Peyer's patch (tissue), 4 donors: ENCODE data around the gene FNDC3B. TPM values are rescaled to one million over a fixed set of nuclear protein-coding genes. Genes with fewer than 3 reads are reported as not detected.
"Not testable (repeated sequence)": the region's sequence is repeated elsewhere in the genome, so short reads cannot be mapped to it uniquely, and the experiment has no call there.

Experiments used
- DNase-seq, 3 donors: peaks; one replicate each; pipeline ENCODE4 v3.0.0-alpha.2; 2017 to 2019
- H3K27ac ChIP-seq, 4 donors: fragments of 200-600 bp; sonication (generic); one replicate each; pipeline ENCODE4 v1.5.1; 2016 to 2019
- H3K27me3 ChIP-seq, 2 donors: fragments of 200-600 bp; sonication (generic); one replicate each; pipeline ENCODE4 v1.5.1; 2019
- H3K36me3 ChIP-seq, 3 donors: fragments of 200-600 bp; sonication (generic); one replicate each; pipeline ENCODE4 v1.5.1; 2016 to 2019
- H3K4me1 ChIP-seq, 4 donors: fragments of 200-600 bp; sonication (generic); one replicate each; pipeline ENCODE4 v1.5.1; 2016 to 2019
- H3K4me3 ChIP-seq, 4 donors: fragments of 200-600 bp; sonication (generic); 1 replicate in 3 of 4; 2 replicates in 1 of 4; pipeline ENCODE4 v1.5.1; 2016 to 2019; ENCODE audit warnings: mild to moderate bottlenecking in 1 of 4
- H3K9me3 ChIP-seq, 4 donors: fragments of 200-600 bp; sonication (generic); one replicate each; pipeline ENCODE4 v1.5.1; 2016 to 2019; ENCODE audit warnings: mild to moderate bottlenecking in 1 of 4
- CTCF ChIP-seq, 6 experiments: fragments of 450-650 bp in 4 of 6; fragments of 200-600 bp in 2 of 6; sonication (generic) in 1 of 6; IDR thresholded peaks; one replicate each; pipeline ENCODE4 v1.5.1; 2017 to 2019; ENCODE audit warnings: antibody characterized with exemption in 6 of 6, mild to moderate bottlenecking in 3 of 6, moderate library complexity in 1 of 6
- POLR2A ChIP-seq, 2 donors: fragments of 450-650 bp; IDR thresholded peaks; one replicate each; pipeline ENCODE4 v1.5.1; 2017; ENCODE audit warnings: antibody characterized with exemption in 2 of 2, mild to moderate bottlenecking in 2 of 2, moderate library complexity in 2 of 2
- total RNA-seq, 4 donors: library from RNA; depleted of rRNA; stranded (reverse); fragments of >200 nt; gene quantifications; one replicate each; pipeline ENCODE4 v1.1.0, GENCODE V29; 2016

Gene FNDC3B
- 10 to 100 TPM; 28.7 to 74.3 (median 54.6) TPM for total RNA-seq

- TF ChIP-seq POLR2A (IDR thresholded peaks at IDR 0.05) (peak; percentile 73 to 89), CTCF (IDR thresholded peaks at IDR 0.05) (peak in 2 of 6 experiments; percentile 7 to 9)
- DNase-seq = peak; percentile 87 to 96 (median 91)
- peaks cover 0 to 12% (median 0%) of the 10 kb centered on the region in 4 donors for H3K4me1 ChIP-seq
- no peaks in the 10 kb centered on the region for H3K27me3 ChIP-seq
- H3K4me3 ChIP-seq = peak within 1 kb of the TSS; percentile 68 to 91 (median 88)
- H3K27ac ChIP-seq = peak within 1 kb of the TSS; percentile 86 to 95 (median 92)
- H3K9me3 ChIP-seq = no peaks in the 10 kb centered on the region
- no peaks in the 10 kb centered on the region for H3K36me3 ChIP-seq
Observed at GRCh38 chr3:172039436-172040077, at the start of gene FNDC3B. TSS of gene FNDC3B (plus strand) at chr3:172039578. CDS start at chr3:172112480, 72,902 bp downstream.

GRCh38 chr3:171990239-171990638 is 49.1 kb upstream of the FNDC3B start:
- H3K27me3 ChIP-seq, H3K27ac ChIP-seq, H3K4me3 ChIP-seq, DNase-seq, H3K36me3 ChIP-seq, H3K9me3 ChIP-seq, H3K4me1 ChIP-seq: not testable (repeated sequence)

GRCh38 chr3:171991166-171991565 is 48.2 kb upstream of the FNDC3B start:
- no peaks in the 10 kb centered on the region for H3K9me3 ChIP-seq
- DNase-seq = no peak
- no peaks in the 10 kb centered on the region for H3K36me3 ChIP-seq
- H3K27ac ChIP-seq = no peak overlapping the region
- no peak overlapping the region for H3K4me3 ChIP-seq
- H3K27me3 ChIP-seq = no peaks in the 10 kb centered on the region
- no peaks in the 10 kb centered on the region for H3K4me1 ChIP-seq
- no peak for TF ChIP-seq CTCF (IDR thresholded peaks at IDR 0.05)

- DNase-seq = no peak
- H3K27ac ChIP-seq = no peak overlapping the region
- no peak for TF ChIP-seq POLR2A (IDR thresholded peaks at IDR 0.05)
- no peak for TF ChIP-seq CTCF (IDR thresholded peaks at IDR 0.05)
- H3K36me3 ChIP-seq = no peaks in the 10 kb centered on the region
- no peak overlapping the region for H3K4me3 ChIP-seq
- H3K4me1 ChIP-seq = no peaks in the 10 kb centered on the region
- no peaks in the 10 kb centered on the region for H3K9me3 ChIP-seq
- no peaks in the 10 kb centered on the region for H3K27me3 ChIP-seq
Observed at GRCh38 chr3:171994646-171995428, 44.5 kb upstream of the FNDC3B start.

GRCh38 chr3:171995486-171995885 is 43.9 kb upstream of the FNDC3B start:
- H3K27me3 ChIP-seq = no peaks in the 10 kb centered on the region
- no peak overlapping the region for H3K27ac ChIP-seq
- no peaks in the 10 kb centered on the region for H3K4me1 ChIP-seq
- TF ChIP-seq CTCF (IDR thresholded peaks at IDR 0.05) = no peak
- no peak for DNase-seq
- no peaks in the 10 kb centered on the region for H3K9me3 ChIP-seq
- H3K4me3 ChIP-seq = no peak overlapping the region
- H3K36me3 ChIP-seq = no peaks in the 10 kb centered on the region

- Histone ChIP-seq H3K27me3 (no peaks in the 10 kb centered on the region), H3K27ac (no peak overlapping the region), H3K36me3 (no peaks in the 10 kb centered on the region), H3K4me3 (no peak overlapping the region), H3K9me3 (no peaks in the 10 kb centered on the region), H3K4me1 (no peaks in the 10 kb centered on the region)
- no peak for DNase-seq
- TF ChIP-seq POLR2A (IDR thresholded peaks at IDR 0.05) (no peak), CTCF (IDR thresholded peaks at IDR 0.05) (no peak)
Observed at GRCh38 chr3:171996178-171996817, 43.1 kb upstream of the FNDC3B start.

GRCh38 chr3:171998731-171999130 is 40.6 kb upstream of the FNDC3B start:
- H3K27ac ChIP-seq, H3K36me3 ChIP-seq, H3K4me1 ChIP-seq, H3K27me3 ChIP-seq, DNase-seq, H3K4me3 ChIP-seq, H3K9me3 ChIP-seq: not testable (repeated sequence)

- H3K27me3 ChIP-seq, H3K27ac ChIP-seq, H3K4me3 ChIP-seq, H3K9me3 ChIP-seq, DNase-seq, H3K36me3 ChIP-seq, H3K4me1 ChIP-seq: not testable (repeated sequence)
Observed at GRCh38 chr3:172001616-172002015, 37.8 kb upstream of the FNDC3B start.
